HEK293 (cell line): ENCODE results near the gene CD101.

Experiments
- HOXD13 ChIP-seq: sonication (generic); formaldehyde crosslinking; IDR thresholded peaks from 2 replicates; pipeline ENCODE4 v1.8.0; 2022; ENCODE audit warnings: missing genetic modification reagents, borderline replicate concordance
- KLF10 ChIP-seq: fragments of 450-650 bp; IDR thresholded peaks from 2 replicates; pipeline ENCODE4 v1.5.1; 2018; ENCODE audit warnings: missing biosample characterization, mild to moderate bottlenecking, missing genetic modification characterization
- KLF16 ChIP-seq: fragments of 450-650 bp; formaldehyde crosslinking; IDR thresholded peaks from 2 replicates; pipeline ENCODE4 v1.5.1; 2017; ENCODE audit warnings: missing biosample characterization, missing genetic modification characterization
- MEIS1 ChIP-seq: sonication (generic); formaldehyde crosslinking; IDR thresholded peaks from 2 replicates; pipeline ENCODE4 v1.8.1; 2022; ENCODE audit warnings: missing genetic modification reagents, mild to moderate bottlenecking, borderline replicate concordance
- ZBTB20 ChIP-seq: fragments of 450-650 bp; formaldehyde crosslinking; IDR thresholded peaks from 2 replicates; pipeline ENCODE4 v1.5.1; 2016; ENCODE audit warnings: missing biosample characterization, missing genetic modification characterization
- ZEB2 ChIP-seq: fragments of 450-650 bp; formaldehyde crosslinking; IDR thresholded peaks from 2 replicates; pipeline ENCODE4 v1.5.1; 2016; ENCODE audit warnings: missing biosample characterization, missing genetic modification characterization
- ZNF274 ChIP-seq, 2 experiments: fragments of 200-500 bp in 1 of 2; fragments of 450-650 bp in 1 of 2; sonication (Bioruptor generic) in 1 of 2; formaldehyde crosslinking in 1 of 2; IDR thresholded peaks; 2 replicates each; pipeline versions ENCODE4 v1.5.1 to v1.6.1; 2014 to 2016; ENCODE audit warnings: borderline replicate concordance in 1 of 2, inconsistent platforms in 1 of 2, low read length in 1 of 2, missing biosample characterization in 1 of 2, missing genetic modification characterization in 1 of 2
- ZNF350 ChIP-seq: fragments of 450-650 bp; formaldehyde crosslinking; IDR thresholded peaks from 2 replicates; pipeline ENCODE4 v1.5.0; 2017; ENCODE audit warnings: missing biosample characterization, mild to moderate bottlenecking, missing genetic modification characterization
- ZNF621 ChIP-seq: fragments of 450-650 bp; formaldehyde crosslinking; IDR thresholded peaks from 2 replicates; pipeline ENCODE4 v1.5.1; 2017; ENCODE audit warnings: missing biosample characterization, missing genetic modification characterization
- ZSCAN30 ChIP-seq: fragments of 450-650 bp; IDR thresholded peaks from 2 replicates; pipeline ENCODE4 v1.5.1; 2018; ENCODE audit warnings: missing biosample characterization, mild to moderate bottlenecking, missing genetic modification characterization, moderate library complexity
- TF ChIP-seq, protein P1 (sequence below): fragments of 450-650 bp; formaldehyde crosslinking; IDR thresholded peaks from 2 replicates; pipeline ENCODE4 v1.5.1; 2016; ENCODE audit warnings: missing biosample characterization, missing genetic modification characterization
- TF ChIP-seq, protein P2 (sequence below): fragments of 450-650 bp; formaldehyde crosslinking; IDR thresholded peaks from 2 replicates; pipeline ENCODE4 v1.5.1; 2016; ENCODE audit warnings: missing biosample characterization, missing genetic modification characterization
- TF ChIP-seq, protein P3 (sequence below): fragments of 450-650 bp; formaldehyde crosslinking; conservative IDR thresholded peaks from 2 replicates; pipeline ENCODE4 v1.5.1; 2016; ENCODE audit warnings: low read depth, missing biosample characterization, missing genetic modification characterization

DNA sequence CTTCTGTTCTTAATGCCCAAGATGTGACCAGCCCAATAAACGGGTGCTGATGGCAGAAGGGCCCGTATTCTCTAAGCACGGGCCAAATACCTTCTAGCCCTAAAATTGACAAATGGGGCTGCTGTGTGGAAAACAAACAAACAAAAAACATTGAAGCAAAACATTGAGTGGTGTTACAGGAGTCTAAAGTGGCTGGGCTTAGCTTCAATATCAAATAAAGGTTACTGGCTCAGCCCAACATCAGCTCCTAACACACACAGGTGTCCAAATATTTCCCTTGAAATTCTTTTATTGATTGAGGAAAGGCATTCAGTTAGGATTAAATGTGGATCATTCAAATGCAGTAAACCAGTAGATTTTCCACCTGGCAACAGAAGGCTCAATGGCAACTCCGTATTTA is 45.2 kb downstream of the CD101 start:
- TF ChIP-seq, protein P1, sequence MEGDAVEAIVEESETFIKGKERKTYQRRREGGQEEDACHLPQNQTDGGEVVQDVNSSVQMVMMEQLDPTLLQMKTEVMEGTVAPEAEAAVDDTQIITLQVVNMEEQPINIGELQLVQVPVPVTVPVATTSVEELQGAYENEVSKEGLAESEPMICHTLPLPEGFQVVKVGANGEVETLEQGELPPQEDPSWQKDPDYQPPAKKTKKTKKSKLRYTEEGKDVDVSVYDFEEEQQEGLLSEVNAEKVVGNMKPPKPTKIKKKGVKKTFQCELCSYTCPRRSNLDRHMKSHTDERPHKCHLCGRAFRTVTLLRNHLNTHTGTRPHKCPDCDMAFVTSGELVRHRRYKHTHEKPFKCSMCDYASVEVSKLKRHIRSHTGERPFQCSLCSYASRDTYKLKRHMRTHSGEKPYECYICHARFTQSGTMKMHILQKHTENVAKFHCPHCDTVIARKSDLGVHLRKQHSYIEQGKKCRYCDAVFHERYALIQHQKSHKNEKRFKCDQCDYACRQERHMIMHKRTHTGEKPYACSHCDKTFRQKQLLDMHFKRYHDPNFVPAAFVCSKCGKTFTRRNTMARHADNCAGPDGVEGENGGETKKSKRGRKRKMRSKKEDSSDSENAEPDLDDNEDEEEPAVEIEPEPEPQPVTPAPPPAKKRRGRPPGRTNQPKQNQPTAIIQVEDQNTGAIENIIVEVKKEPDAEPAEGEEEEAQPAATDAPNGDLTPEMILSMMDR (tag by site-specific recombination): no peak
- TF ChIP-seq KLF16 (no peak), ZEB2 (tag by site-specific recombination) (no peak), MEIS1 (no peak), ZNF274 (IDR thresholded peaks at IDR 0.05; ENCODE audit: low read length) (no peak), ZNF274 (tag by site-specific recombination; IDR thresholded peaks at IDR 0.05; ENCODE audit: borderline replicate concordance) (no peak), ZNF350 (tag by site-specific recombination) (no peak), HOXD13 (CRISPR knock-in tag) (no peak), ZSCAN30 (no peak), KLF10 (no peak), ZBTB20 (tag by site-specific recombination) (no peak), ZNF621 (tag by site-specific recombination) (no peak)
- TF ChIP-seq, protein P2, sequence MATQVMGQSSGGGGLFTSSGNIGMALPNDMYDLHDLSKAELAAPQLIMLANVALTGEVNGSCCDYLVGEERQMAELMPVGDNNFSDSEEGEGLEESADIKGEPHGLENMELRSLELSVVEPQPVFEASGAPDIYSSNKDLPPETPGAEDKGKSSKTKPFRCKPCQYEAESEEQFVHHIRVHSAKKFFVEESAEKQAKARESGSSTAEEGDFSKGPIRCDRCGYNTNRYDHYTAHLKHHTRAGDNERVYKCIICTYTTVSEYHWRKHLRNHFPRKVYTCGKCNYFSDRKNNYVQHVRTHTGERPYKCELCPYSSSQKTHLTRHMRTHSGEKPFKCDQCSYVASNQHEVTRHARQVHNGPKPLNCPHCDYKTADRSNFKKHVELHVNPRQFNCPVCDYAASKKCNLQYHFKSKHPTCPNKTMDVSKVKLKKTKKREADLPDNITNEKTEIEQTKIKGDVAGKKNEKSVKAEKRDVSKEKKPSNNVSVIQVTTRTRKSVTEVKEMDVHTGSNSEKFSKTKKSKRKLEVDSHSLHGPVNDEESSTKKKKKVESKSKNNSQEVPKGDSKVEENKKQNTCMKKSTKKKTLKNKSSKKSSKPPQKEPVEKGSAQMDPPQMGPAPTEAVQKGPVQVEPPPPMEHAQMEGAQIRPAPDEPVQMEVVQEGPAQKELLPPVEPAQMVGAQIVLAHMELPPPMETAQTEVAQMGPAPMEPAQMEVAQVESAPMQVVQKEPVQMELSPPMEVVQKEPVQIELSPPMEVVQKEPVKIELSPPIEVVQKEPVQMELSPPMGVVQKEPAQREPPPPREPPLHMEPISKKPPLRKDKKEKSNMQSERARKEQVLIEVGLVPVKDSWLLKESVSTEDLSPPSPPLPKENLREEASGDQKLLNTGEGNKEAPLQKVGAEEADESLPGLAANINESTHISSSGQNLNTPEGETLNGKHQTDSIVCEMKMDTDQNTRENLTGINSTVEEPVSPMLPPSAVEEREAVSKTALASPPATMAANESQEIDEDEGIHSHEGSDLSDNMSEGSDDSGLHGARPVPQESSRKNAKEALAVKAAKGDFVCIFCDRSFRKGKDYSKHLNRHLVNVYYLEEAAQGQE (tag by site-specific recombination): no peak
- TF ChIP-seq, protein P3, sequence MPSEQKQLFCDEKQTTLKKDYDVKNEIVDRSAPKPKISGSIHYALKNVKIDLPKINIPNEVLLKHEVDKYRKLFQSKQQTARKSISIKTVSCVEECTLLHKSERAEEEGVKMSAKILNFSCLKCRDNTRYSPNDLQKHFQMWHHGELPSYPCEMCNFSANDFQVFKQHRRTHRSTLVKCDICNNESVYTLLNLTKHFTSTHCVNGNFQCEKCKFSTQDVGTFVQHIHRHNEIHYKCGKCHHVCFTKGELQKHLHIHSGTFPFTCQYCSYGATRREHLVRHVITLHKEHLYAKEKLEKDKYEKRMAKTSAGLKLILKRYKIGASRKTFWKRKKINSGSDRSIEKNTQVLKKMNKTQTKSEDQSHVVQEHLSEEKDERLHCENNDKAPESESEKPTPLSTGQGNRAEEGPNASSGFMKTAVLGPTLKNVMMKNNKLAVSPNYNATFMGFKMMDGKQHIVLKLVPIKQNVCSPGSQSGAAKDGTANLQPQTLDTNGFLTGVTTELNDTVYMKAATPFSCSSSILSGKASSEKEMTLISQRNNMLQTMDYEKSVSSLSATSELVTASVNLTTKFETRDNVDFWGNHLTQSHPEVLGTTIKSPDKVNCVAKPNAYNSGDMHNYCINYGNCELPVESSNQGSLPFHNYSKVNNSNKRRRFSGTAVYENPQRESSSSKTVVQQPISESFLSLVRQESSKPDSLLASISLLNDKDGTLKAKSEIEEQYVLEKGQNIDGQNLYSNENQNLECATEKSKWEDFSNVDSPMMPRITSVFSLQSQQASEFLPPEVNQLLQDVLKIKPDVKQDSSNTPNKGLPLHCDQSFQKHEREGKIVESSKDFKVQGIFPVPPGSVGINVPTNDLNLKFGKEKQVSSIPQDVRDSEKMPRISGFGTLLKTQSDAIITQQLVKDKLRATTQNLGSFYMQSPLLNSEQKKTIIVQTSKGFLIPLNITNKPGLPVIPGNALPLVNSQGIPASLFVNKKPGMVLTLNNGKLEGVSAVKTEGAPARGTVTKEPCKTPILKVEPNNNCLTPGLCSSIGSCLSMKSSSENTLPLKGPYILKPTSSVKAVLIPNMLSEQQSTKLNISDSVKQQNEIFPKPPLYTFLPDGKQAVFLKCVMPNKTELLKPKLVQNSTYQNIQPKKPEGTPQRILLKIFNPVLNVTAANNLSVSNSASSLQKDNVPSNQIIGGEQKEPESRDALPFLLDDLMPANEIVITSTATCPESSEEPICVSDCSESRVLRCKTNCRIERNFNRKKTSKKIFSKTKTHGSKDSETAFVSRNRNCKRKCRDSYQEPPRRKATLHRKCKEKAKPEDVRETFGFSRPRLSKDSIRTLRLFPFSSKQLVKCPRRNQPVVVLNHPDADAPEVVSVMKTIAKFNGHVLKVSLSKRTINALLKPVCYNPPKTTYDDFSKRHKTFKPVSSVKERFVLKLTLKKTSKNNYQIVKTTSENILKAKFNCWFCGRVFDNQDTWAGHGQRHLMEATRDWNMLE (tag by site-specific recombination): no peak
